ENCODE results near the gene NUDT21. TPM values are rescaled to one million over a fixed set of nuclear protein-coding genes. Genes with fewer than 3 reads are reported as not detected.

NUDT21 gene
- total and polyA plus RNA-seq, 2 of the 4 experiments (the other 2 are of a cell fraction): 52.4 to 166 TPM

GRCh38 chr16:56399486-56399885 is 51.6 kb downstream of the NUDT21 start:
- WGBS, 2 experiments (ENCODE audit: extremely low coverage in 2 of 2, insufficient read length in 1 of 2): no CpG with 5 or more reads among the region's 2 CpGs
- dilution Hi-C loops (cut with HindIII; ENCODE audit: low sequenced_read_pairs, unreplicated experiment): no loop called here
- Histone ChIP-seq H3K9ac (ENCODE audit: low read depth, low read length) (no peak overlapping the region), H3K14ac (replicated peaks; ENCODE audit: low read depth, low read length) (no peak overlapping the region), H4K8ac (ENCODE audit: low read depth in 2 of 2, low read length in 2 of 2) (no peak overlapping the region), H3K18ac (ENCODE audit: low read depth, low read length) (no peak overlapping the region), H3K56ac (ENCODE audit: extremely low read depth, insufficient read depth, low read length) (no peak overlapping the region), H3K4me3 (ENCODE audit: insufficient read depth, low read depth, low read length) (no peak overlapping the region), H2BK120ac (ENCODE audit: low read depth, low read length) (no peak overlapping the region), H4K5ac (ENCODE audit: low read depth, low read length) (no peak overlapping the region), H2AK9ac (replicated peaks; ENCODE audit: low read depth, low read length, poor library complexity) (no peak overlapping the region), H2AFZ (replicated peaks; ENCODE audit: low read length, poor library complexity) (no peak overlapping the region), H3K36me3 (ENCODE audit: control insufficient read depth, insufficient read depth, low read length) (peaks cover 26% of the 10 kb centered on the region), H3K79me1 (ENCODE audit: low read depth in 1 of 2, low read length in 2 of 2) (peaks cover 15 to 16% of the 10 kb centered on the region in 2 experiments), H3K4me2 (ENCODE audit: low read depth, low read length) (no peak overlapping the region), H3K23ac (ENCODE audit: low read depth, low read length) (no peak overlapping the region), H4K91ac (ENCODE audit: insufficient read depth, low read depth, low read length) (no peak overlapping the region), H2BK5ac (ENCODE audit: low read depth, low read length, poor library complexity, severe bottlenecking) (no peak overlapping the region), H3K4me1 (ENCODE audit: control insufficient read depth, insufficient read depth, low read length) (no peaks in the 10 kb centered on the region), H2AK5ac (ENCODE audit: low read depth, low read length) (no peak overlapping the region), H2BK15ac (ENCODE audit: low read depth, low read length) (no peak overlapping the region), H2BK20ac (ENCODE audit: low read depth, low read length) (no peak overlapping the region), H4K20me1 (ENCODE audit: insufficient read depth, low read length) (no peaks in the 10 kb centered on the region), H3K4ac (ENCODE audit: low read depth, low read length) (no peak overlapping the region), H3K27me3 (ENCODE audit: control insufficient read depth, insufficient read depth, low read length) (no peaks in the 10 kb centered on the region), H3K9me1 (ENCODE audit: insufficient read depth, low read length) (peaks cover 3% of the 10 kb centered on the region), H3K27ac (ENCODE audit: insufficient read depth, low read length) (no peak overlapping the region), H3K9me3 (ENCODE audit: control insufficient read depth, insufficient read depth, low read length) (no peaks in the 10 kb centered on the region)
- intact Hi-C loops (cut with micrococcal nuclease): no loop called here
- ChIA-PET CTCF (no interaction called here), POLR2A (ENCODE audit: unreplicated experiment) (no interaction called here)
- in situ Hi-C loops (cut with MboI; ENCODE audit: low sequenced_read_pairs): no loop called here
- no peak for DNase-seq
- no TSS peak for BruUV-seq (replicated peaks)
- TF ChIP-seq CEBPB (IDR thresholded peaks at IDR 0.05; ENCODE audit: low read depth, low read length) (no peak), RFX5 (IDR thresholded peaks at IDR 0.05; ENCODE audit: low read depth, low read length) (no peak), MAFK (IDR thresholded peaks at IDR 0.05; ENCODE audit: low read depth, low read length) (no peak), CHD1 (IDR thresholded peaks at IDR 0.05; ENCODE audit: low read depth, low read length) (no peak), CTCF (conservative IDR thresholded peaks at IDR 0.05; ENCODE audit: low read depth, low read length) (no peak), USF2 (IDR thresholded peaks at IDR 0.05; ENCODE audit: low read depth, low read length) (no peak), MXI1 (IDR thresholded peaks at IDR 0.05; ENCODE audit: borderline replicate concordance, low read depth, low read length) (no peak), NFE2L2 (IDR thresholded peaks at IDR 0.05; ENCODE audit: low read depth, low read length) (no peak), FOS (IDR thresholded peaks at IDR 0.05; ENCODE audit: low read depth, low read length) (no peak)
- ATAC-seq (ENCODE audit: low read depth): no peak

Data from IMR-90 (cell line).